ENCODE data around the gene TMC4. TPM values are rescaled to one million over a fixed set of nuclear protein-coding genes. Genes with fewer than 3 reads are reported as not detected.
"Not testable (repeated sequence)": the region's sequence is repeated elsewhere in the genome, so short reads cannot be mapped to it uniquely, and the experiment has no call there.

The TMC4 gene
- total RNA-seq, 1 donor from 2014 or later: 2.9 TPM

GRCh38 chr19:54206030-54206830, 33.3 kb upstream of the TMC4 start:
- intact Hi-C loops (cut with DNase I): no loop called here
- DNase-seq (ENCODE audit: low spot score) (peak; percentile 60), ATAC-seq (no peak)

DNA sequence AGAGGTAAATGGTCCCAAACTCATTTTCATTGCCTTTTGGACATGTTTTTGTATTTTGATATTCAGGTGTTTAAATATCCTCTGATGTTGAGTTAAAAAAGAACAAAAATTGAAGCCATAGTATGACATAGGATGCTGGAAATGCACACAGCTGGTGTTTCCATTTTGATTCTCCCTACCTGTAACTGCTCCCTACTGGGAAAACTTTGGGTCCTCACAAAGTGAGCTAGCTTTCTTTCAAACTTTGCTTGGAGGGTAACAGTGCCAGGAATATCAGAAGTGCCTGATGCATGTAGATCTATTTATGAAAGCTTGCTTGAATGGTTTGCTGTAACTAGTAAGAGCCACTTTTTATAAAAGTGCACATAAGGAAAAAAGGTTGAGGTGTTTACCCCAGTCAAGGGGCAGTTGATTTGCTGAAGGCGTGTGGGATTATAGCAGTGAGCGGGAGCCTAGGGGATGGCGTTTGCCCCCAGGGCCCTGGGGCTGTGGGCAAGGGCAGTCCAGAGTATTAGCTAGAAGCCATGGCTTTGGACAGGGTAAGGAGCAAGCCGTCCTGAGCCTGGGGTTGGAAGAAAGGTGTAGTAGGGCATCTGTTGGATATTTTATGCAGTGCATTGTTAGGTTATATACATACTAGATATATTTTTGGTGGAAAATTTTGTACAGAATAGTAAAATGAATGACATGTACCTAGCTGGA, 32.0 kb upstream of the TMC4 start:
- DNase-seq (ENCODE audit: low spot score): no peak
- intact Hi-C loops (cut with DNase I): no loop called here
- no peak for ATAC-seq

DNA sequence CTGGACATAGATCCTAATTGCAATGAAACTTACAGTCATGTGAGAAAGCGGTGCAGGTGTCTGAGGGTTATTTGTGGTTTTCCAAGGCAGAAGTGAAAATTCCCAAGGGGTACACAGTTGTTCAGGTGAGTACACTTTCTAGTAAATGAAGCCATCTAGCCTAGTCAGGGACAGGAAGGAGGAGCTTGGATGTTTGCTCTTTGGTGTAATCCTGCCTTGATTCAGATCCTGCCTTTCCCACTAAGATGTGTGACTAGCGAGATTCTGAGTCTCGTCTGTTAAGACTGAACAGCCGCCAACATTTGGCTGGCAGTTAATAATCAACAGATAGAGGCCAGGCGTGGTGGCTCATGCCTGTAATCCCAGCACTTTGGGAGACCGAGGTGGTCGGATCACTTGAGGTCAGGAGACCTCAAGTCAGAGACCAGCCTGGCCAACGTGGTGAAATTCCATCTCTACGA, 30.2 kb upstream of the TMC4 start:
- DNase-seq (ENCODE audit: low spot score): no peak
- intact Hi-C loops (cut with DNase I): no loop called here
- ATAC-seq: no peak

DNA sequence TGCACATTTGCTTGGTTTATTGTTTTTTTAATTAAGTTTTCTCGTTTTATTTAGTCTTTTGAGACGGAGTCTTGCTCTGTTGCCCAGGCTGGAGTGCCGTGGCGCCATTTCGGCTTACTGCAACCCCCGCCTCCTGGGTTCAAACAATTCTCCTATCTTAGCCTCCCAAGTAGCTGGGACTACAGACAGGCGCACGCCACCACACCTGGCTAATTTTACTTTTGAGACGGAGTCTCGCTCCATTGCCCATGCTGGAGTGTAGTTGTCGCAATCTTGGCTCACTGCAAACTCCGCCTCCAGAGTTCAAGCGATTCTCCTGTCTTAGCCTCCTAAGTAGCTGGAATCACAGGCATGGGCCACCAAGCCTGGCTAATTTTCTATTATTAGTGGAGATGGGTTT, 29.0 kb upstream of the TMC4 start:
- intact Hi-C loops (cut with DNase I): no loop called here
- no peak for DNase-seq (ENCODE audit: low spot score)
- ATAC-seq: no peak

DNA sequence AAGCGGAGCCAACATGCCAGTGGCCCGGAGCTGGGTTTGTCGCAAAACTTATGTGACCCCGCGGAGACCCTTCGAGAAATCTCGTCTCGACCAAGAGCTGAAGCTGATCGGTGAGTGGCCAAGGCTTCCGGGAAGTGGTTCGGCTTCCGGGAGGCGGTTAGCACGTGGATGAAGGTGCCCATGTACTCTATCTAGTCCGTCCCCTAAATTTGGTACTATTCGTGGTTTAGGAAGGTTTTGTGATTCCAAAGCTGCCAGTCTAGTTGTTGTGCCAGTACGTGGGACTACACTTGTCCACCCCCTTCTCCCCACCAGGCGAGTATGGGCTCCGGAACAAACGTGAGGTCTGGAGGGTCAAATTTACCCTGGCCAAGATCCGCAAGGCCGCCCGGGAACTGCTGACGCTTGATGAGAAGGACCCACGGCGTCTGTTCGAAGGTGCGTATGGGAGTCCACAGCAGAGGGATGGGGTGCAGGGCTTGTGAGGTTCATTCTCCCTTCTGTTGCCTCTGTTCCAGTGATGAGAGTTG, 28.3 kb upstream of the TMC4 start:
- ATAC-seq (no peak), DNase-seq (ENCODE audit: low spot score) (no peak)
- intact Hi-C loops (cut with DNase I): no loop called here

DNA sequence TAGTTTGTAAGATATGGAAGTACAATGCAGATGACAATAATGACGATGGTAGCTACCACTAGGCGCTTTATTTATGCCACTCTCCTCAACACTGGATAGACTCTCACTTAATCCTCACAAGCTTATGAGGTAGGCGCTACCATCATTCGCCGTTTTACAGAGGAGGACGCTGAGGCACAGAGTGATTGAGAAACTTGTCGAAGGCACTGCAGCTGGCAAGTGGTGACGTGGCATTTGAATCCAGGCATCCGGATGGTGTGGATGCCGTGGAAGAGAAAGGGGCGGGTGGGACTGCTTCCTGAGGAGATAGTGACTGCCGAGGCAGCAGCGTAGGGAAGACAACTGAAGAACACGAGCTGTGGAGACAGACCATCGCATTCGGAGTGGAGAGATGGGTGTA, 26.4 kb upstream of the TMC4 start:
- intact Hi-C loops (cut with DNase I): no loop called here
- DNase-seq (ENCODE audit: low spot score): no peak
- ATAC-seq: no peak

GRCh38 chr19:54197121-54197520, 24.2 kb upstream of the TMC4 start:
- ATAC-seq: no peak
- DNase-seq (ENCODE audit: low spot score): no peak
- intact Hi-C loops (cut with DNase I): no loop called here

- no peak for ATAC-seq
- intact Hi-C loops (cut with DNase I): no loop called here
- no peak for DNase-seq (ENCODE audit: low spot score)
These were observed 23.6 kb upstream of the TMC4 start for GRCh38 chr19:54196536-54196935.

- ATAC-seq; intact Hi-C loops (cut with DNase I); DNase-seq (ENCODE audit: low spot score): not testable (repeated sequence)
These were observed 21.5 kb upstream of the TMC4 start for GRCh38 chr19:54194463-54194862.

DNA sequence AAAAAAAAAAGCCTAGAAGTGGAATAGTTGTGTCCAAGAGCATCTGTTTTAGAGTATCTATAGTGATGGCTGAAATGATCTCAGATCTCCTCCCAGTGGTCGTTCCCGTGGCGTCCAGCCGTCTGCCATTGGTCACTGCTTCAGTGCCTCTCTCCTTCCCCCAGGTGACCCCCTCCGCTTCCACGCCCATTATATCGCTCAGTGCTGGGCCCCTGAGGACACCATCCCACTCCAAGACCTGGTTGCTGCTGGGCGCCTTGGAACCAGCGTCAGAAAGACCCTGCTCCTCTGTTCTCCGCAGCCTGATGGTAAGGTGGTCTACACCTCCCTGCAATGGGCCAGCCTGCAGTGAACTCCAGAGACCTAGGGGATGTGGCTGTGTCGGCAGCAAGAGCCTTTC, 20.1 kb upstream of the TMC4 start:
- ATAC-seq (no peak), DNase-seq (ENCODE audit: low spot score) (no peak)
- intact Hi-C loops (cut with DNase I): no loop called here

- DNase-seq (ENCODE audit: low spot score) (no peak), ATAC-seq (no peak)
- intact Hi-C loops (cut with DNase I): no loop called here
These were observed 19.0 kb upstream of the TMC4 start for GRCh38 chr19:54191811-54192453.

DNA sequence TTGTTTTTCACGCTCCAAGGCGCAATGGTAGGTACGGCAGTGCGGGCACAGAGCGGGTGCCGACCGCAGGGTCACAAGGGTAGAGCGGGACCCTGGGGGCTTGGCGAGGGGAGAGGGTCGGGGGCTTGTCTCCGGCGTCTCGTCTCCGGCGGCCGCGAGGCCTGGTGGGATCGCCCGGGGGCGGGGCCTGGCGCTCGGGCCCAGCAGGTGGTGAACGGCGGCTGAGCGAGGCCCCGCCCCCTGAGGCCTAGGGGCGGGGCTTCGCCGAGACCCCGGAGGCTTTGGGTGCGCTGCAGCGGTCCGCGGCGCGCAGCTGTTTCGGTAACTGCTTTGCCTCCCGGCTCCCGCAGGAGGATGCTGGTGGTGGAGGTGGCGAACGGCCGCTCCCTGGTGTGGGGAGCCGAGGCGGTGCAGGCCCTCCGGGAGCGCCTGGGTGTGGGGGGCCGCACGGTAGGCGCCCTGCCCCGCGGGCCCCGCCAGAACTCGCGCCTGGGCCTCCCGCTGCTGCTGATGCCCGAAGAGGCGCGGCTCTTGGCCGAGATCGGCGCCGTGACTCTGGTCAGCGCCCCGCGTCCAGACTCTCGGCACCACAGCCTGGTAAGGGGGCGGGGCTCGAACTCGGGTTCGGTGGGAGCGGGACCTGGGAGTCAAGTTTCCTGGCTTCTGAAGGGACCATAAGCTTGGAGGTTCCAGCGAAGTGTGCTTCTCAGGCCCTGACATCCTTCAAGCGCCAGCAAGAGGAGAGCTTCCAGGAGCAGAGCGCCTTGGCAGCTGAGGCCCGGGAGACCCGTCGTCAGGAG, 18.3 kb upstream of the TMC4 start, which contains the start of gene TSEN34:
TSS of gene TSEN34 (plus strand) at position 298 of the 800 bp plus-strand sequence. CDS start at position 355, 57 bp downstream.
- peak; percentile 82 for DNase-seq (ENCODE audit: low spot score)
- ATAC-seq: peak; percentile 25
- intact Hi-C loops (cut with DNase I): no loop called here

GRCh38 chr19:54190503-54191010, 17.6 kb upstream of the TMC4 start:
- intact Hi-C loops (cut with DNase I): no loop called here
- DNase-seq (ENCODE audit: low spot score) (peak; percentile 100), ATAC-seq (peak; percentile 87)

DNA sequence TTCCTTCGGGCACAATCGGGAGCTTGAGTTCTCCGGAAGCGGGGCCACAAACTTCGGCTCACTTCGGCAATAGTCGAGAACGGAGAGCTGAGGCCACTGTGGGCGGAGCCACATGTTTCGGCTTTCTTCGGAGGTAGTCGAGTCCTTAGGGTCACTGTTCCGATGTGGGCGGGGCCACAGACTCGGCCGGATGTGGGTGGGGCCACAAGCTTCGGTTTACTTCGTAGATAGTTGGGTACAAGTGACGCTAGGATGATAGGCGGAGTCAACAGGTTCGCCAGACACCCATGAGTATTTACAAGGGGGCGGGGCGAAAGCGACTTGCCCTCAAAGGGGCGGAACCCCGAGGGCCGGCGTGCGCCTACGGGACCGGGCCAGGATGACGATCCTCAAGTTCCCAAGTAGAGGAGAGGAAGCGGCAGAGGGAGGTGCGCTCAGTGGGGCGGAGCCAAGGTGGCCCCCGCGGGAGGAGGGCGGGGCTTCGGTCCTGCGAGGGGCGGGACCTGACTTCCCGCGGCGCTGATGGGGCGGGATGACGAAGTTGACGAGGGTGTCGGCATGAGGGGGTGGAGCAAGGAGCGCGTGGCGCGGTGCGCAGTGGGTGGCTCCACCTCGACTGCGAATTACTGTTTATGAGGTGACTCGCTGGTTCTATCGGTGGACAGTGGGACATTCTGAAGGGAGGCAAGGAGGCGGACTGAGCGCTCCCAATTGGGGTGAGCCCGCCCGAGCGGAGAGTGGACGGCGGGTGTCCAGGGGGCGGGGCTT, 17.0 kb upstream of the TMC4 start:
- intact Hi-C loops (cut with DNase I): no loop called here
- ATAC-seq (peak; percentile 88), DNase-seq (ENCODE audit: low spot score) (peak; percentile 100)

GRCh38 chr19:54189145-54189734, 16.3 kb upstream of the TMC4 start, which contains the start of gene MBOAT7:
Gene MBOAT7, minus strand, starts transcription at chr19:54189580. Its CDS starts 1,072 bp downstream, at chr19:54188508.
- no peak for ATAC-seq
- no peak for DNase-seq (ENCODE audit: low spot score)
- intact Hi-C loops (cut with DNase I): no loop called here

DNA sequence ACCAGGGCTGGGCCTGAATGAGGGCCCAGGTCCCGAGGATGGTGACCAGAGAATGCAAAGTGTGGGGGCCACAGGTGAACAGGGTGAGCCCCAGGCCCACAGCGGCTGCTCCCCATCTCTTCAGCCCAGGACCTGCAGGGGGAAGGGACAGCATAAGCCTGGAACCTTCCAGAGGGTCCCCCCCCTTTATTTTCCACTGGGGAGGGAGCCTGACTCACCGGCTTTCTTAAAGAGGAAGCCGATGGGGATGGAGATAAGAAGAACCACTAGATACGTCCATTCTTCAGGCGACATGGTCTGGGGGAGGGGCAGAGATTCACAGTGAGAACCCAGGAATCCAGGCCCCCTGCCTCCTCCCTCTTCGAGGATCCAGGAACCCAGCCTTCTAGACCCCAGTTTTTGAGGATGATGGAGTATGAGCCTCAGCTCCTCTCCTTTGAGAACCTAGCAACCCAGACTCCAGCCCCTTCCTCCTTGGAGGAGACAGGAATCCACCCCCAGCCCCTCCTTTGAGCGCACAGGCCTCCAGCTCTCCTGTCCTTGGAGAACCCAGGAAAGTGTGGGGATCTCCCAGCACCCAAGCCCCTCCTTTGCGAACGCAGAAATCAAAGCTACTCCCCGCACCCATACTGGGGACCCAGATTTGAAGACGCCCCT, 15.4 kb upstream of the TMC4 start:
- ATAC-seq (no peak), DNase-seq (ENCODE audit: low spot score) (no peak)
- intact Hi-C loops (cut with DNase I): no loop called here

- ATAC-seq: no peak
- DNase-seq (ENCODE audit: low spot score): no peak
- intact Hi-C loops (cut with DNase I): no loop called here
These were observed 14.0 kb upstream of the TMC4 start for GRCh38 chr19:54186934-54187381.

Data from sciatic nerve (tissue), 2 donors.